ENCODE data around the gene HCFC2.
"Not testable (repeated sequence)": the region's sequence is repeated elsewhere in the genome, so short reads cannot be mapped to it uniquely, and the experiment has no call there.

The HCFC2 gene

DNA sequence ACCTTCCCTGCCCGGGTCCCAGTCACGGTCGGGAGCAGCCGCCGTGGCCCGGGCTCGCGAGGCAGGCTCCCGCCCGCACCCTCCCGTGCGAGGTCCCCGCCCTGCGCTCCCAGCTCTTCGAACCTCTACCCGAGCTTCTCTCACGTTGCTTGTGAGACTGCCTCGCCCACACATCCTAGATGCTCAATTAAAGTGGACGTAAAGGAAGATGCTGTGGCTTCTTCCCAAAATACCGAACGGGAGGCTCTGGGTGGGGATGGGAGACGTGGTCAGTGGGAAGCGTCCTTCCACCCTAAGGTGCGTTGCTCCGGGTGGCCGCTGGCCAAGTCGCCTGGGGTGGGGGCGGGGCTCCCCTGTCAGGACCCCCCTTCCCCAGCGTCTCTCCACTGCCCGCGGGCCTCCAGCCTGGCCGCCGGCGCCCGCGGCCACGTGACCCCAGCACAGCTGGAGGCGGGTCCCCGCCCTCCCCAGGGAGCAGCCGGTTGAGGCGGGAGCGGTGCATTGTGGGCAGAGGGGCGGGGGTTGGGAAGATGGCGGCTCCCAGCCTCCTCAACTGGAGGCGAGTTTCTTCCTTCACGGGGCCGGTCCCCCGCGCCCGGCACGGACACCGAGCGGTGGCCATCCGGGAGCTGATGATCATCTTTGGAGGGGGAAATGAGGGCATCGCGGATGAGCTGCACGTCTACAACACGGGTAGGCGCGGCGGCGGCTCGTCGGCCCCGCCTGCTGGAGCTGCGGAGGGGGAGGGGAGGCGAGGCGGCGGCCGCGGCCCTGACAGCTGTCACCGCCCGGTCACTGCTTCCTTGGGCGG lies at the start of gene HCFC2:
TSS of gene HCFC2 (plus strand) at position 501 of the 811 bp plus-strand sequence. CDS start at position 531, 30 bp downstream.
- peak; percentile 79 to 81 for DNase-seq (ENCODE audit: low read depth in 2 of 2)

DNA sequence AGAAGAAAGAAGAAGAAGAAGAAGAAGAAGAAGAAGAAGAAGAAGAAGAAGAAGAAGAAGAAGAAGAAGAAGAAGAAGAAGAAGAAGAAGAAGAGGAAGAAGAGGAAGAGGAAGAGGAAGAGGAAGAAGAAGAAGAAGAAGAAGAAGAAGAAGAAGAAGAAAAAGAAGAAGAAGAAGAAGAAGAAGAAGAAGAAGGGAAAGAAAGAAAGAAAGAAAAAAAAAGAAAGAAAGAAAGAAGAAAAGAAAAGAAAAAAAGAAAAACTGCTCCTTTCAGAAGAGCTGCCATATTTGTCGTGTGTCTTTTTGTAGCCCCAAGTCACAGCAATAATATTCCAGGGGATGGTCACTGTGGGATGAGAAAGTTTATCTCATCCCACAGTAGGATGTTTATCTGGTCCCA lies 42.5 kb upstream of the HCFC2 start:
- DNase-seq (ENCODE audit: low read depth in 2 of 2), result not testable (repeated sequence)

DNA sequence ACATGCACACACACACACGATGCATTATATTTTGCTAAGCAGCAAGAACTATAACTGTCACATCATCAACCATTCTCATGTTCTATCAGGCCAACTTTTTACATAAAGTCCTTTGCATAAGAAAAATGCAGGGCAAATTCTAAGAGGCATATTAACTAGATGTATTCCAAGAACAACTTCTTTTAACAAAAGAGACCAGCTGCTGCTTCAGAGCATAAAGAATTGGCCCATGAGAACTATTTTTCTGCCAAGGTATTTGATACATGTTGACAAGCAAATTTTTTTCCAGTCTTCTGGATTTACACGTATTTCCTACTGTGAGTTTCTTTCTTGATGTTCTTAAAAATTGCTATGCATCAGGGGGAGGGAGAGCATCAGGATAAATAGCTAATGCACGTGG lies 41.5 kb upstream of the HCFC2 start:
- no peak for DNase-seq (ENCODE audit: low read depth in 2 of 2)

DNA sequence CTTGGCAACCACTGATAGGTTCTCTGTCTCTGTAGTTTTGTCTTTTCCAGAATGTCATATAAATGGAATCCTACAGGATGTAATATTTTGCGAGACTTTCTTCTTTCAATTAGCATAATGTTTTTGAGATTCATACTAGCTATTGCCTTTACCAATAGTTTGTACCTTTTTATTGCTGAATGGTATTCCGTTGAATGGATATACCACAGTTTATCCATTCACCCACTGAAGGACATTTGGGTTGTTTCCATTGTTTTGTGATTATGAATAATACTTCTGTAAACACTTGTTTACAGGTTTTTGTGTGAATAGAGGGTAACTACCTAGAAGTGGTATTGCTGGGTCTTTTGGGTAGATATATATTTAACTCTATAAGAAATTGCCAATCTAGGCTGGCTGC lies 40.6 kb upstream of the HCFC2 start:
- no peak for DNase-seq (ENCODE audit: low read depth in 2 of 2)

DNA sequence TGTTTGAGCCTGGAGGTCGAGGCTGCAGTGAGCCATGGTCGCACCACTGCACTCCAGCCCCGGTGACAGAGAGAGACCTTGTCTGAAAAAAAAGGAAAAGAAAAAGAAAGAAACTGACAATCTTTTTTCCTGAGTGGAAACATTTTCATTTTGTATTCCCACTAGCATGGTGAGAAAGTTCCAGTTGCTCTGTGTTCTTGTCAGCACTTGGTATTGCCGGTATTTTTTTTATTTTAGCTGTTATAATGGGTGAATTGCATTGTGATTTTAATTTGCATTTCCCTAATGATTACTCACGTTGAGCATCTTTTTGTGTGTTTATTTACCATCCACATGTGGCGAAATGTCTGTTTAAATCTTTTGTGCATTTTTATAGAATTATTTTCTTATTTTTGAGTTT lies 40.0 kb upstream of the HCFC2 start:
- no peak for DNase-seq (ENCODE audit: low read depth in 2 of 2)

- no peak for DNase-seq (ENCODE audit: low read depth in 2 of 2)
Measured at GRCh38 chr12:104025771-104026170, 38.6 kb upstream of the HCFC2 start.

- no peak for DNase-seq (ENCODE audit: low read depth in 2 of 2)
Measured at GRCh38 chr12:104026841-104027599, 37.3 kb upstream of the HCFC2 start.

DNA sequence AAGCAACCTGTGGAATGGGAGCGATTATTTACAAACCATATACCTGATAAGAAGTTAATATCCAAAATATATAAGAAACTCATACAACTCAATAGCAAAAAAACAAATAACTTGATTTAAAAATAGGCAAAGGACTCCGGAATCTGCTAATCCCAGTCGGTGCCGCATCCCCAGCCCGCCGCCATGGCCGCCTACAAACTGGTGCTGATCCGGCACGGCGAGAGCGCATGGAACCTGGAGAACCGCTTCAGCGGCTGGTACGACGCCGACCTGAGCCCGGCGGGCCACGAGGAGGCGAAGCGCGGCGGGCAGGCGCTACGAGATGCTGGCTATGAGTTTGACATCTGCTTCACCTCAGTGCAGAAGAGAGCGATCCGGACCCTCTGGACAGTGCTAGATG lies 33.7 kb upstream of the HCFC2 start:
- not testable (repeated sequence) for DNase-seq (ENCODE audit: low read depth in 2 of 2)

- not testable (repeated sequence) for DNase-seq (ENCODE audit: low read depth in 2 of 2)
Measured at GRCh38 chr12:104036143-104036542, 28.2 kb upstream of the HCFC2 start.

DNA sequence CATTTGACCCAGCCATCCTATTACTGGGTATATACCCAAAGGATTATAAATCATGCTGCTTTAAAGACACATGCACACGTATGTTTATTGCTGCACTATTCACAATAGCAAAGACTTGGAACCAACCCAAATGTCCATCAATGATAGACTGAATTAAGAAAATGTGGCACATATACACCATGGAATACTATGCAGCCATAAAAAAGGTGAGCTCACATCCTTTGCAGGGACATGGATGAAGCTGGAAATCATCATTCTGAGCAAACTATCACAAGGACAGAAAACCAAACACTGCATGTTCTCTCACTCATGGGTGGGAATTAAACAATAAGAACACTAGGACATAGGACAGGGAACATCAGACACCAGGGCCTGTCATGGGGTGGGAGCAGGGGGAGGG lies 24.6 kb upstream of the HCFC2 start:
- not testable (repeated sequence) for DNase-seq (ENCODE audit: low read depth in 2 of 2)

DNA sequence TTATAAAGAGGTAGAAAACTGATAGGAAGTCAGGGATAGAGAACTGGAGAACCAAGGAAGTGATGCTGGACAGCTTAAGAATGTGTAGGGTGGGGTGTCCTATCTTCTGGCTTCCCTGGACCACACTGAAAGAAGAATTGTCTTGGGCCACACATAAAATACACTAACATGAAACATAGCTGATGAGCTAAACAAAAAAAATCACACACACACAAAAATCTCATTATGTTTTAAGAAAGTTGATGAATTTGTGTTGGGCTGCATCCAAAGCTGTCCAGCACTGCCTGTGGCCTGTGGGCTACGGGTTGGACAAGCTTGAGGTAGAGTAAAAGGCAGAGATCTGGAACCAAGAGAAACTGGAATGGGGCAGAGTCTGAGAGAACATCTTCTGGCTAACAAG lies 21.8 kb upstream of the HCFC2 start:
- no peak for DNase-seq (ENCODE audit: low read depth in 2 of 2)

DNA sequence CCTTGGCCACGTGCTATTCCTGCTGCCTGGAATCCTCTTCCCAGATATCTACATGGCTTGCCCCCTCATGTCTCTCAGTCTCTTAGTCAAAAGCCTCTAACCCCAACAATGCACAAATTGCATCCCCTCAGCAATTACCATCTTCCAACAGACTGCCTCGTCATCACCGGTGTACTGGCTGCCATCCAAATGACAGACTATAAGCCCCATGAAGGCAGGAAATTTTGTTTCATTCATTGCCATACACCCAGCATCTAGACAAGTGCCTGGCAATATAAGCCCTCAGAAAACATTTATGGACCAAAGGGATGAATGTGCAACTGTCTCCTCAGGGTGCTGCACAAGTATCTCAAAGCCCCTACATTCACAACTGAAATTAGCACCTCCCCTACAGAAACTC lies 20.2 kb upstream of the HCFC2 start:
- no peak for DNase-seq (ENCODE audit: low read depth in 2 of 2)

DNA sequence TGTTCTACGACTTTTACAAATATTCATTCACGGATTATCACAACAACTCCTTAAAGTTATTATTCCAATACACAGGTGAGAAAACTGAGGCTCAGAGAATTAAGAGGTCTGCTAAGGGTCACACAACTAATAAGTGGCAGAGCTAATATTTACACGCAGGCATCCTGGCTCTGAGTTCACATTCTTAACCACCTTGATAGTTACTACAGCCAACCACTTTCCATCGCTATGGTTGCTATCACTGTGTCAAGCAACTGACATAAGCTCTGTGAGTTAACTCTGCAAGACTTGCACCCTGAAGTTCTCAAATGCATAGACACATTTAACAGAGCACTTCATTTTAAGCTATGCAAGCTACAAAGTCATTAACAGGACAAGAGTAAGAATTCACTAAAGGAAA lies 18.0 kb upstream of the HCFC2 start:
- DNase-seq (ENCODE audit: low read depth in 2 of 2), result no peak

DNA sequence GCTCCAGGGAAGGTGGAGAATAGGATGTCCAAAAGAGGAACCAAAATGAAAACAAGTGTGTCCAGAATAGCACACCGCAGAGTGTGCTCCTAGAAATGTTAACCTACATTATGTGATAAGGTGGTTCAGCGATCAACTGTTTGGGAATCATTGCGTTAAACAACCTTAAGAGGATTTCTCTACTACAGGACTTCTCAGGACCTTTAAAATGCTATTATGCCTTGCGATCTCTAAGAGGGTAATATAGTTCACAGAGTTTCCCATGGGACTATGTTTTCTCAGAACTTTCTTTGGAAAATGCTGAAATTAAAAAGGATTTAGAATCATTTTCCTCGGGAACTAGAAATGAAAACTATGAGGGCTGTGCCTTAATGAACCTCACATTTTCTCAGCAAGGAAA lies 16.2 kb upstream of the HCFC2 start:
- no peak for DNase-seq (ENCODE audit: low read depth in 2 of 2)

DNA sequence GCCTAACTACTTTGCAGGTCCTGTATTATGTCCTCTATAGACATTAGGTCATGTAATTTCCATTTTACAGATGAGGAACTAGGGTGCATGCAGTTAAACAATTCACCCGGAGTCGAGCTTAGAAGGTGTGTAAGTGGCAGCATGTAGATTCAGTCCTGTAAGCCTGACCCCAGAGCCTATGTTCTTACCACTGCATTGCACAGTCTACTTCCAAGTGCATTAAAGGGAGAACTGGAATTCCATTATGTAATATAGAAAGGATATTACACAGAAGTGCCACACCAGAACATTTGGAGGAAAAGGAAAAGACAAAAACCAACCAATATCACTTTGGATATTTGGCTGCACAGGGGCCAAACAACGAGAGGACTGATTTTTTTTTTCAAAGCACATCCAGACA lies 15.5 kb upstream of the HCFC2 start:
- no peak for DNase-seq (ENCODE audit: low read depth in 2 of 2)

- DNase-seq (ENCODE audit: low read depth in 2 of 2), result no peak
Measured at GRCh38 chr12:104049278-104049902, 14.9 kb upstream of the HCFC2 start.

DNA sequence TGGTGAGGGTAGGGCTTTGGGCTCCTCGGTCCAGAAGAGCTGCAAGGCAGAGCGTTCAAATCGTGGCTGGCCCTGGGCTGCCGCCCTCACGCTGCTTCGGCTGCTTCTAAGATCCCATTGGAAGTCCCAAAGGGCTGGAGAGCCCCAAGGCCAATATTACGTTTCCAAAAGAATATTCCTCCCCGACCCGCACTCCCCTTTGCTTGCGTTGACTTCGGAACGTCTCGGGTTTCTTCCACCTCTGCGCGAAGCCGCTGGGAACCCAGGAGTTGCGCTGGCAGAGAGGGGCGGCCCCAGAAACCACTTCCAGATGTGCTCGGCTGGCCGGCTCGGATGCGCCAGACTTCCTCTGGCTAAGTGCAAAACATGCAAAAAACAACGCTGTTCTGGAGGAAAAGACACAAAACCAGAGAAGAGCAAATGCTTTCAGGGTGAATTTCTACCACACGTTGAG lies 14.4 kb upstream of the HCFC2 start, which contains the start of gene GLT8D2:
TSS of gene GLT8D2 (minus strand) at position 285 of the 454 bp plus-strand sequence. CDS start 30,539 bp downstream, outside the sequence.
- DNase-seq (ENCODE audit: low read depth in 2 of 2), result no peak

DNA sequence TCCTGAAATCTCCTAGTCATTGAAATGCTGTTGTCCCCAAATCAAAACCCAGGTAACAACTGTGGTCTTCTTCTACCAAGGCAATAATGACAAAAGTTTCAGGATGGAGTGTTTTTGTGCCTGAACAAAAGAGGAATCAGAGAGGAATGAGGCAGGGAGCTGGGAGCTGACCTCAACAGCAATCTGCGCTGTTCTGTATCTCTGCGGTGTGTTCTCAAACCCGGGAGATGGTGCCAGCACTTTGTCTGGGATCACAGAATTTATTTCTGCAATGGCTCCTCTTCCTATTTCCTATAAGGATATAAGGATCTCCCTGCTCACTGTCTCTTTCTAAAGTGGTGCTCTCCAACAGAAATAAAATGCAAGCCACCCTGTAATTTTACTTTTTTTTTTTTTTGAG lies 13.9 kb upstream of the HCFC2 start:
- DNase-seq (ENCODE audit: low read depth in 2 of 2), result no peak

DNA sequence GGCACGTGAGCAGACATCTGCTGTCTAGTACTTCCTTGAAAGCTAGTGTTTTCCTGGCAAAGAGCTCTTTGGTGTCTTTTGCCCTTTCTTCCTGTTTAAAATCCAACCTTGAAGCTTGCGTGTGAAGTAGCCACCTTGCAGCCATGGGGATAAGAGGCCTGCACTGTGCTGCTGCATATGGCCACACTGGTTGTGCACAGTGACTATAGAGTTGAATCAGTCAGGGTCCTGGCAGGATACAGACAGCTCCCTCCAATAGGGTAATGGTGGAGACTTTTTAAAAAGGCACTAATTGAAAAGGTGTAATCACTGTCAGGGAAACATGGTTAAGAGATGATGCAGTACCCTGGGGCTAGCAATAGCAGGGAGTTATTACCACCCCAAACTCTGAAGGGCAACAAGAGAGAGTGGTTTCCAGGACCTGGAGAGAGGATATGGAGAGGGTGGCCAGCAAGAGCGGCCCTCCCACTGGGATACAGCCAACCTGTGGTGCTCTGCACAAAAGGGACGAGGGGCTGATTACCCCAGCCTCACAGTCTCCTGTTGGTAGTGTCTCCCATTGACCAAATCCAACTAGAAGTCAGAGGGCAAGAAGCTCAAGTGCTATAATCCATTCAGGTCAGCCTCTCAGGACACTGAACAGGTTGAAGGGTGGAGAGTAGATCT lies 9.5 kb upstream of the HCFC2 start:
- DNase-seq (ENCODE audit: low read depth in 2 of 2), result no peak

DNA sequence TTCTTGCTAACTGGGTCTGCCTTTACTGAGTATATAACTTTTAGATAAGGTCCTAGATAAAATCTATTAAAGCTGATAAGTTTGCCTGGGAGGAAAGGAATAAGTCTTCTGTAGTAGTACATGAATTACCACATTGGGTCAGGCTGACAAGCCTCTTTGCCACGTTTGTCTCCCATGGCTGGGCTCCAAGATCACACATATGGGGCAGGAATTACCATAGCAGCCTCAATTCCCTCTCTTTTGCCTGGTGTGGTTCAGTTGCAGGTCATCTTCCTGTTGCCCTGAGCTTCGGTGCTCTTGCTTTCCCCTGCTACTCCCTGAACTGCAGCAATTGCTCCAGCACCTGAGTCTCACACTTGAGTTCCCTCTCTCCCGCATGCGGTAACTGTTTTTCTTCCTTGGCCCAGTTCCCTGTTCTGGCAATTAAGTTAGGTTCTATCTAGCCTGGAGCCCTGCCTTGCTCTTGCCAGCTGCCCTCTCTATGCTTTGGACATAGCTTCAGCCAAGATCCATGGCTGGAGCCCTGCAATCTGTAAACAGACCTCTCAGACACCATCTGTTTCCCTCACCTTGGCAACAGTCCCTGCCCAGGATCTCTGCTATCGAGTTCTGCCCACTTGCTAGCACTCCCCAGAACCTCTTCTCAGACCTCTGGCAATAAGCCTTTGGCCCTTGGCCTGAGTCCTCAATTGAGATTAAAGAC lies 8.5 kb upstream of the HCFC2 start:
- DNase-seq (ENCODE audit: low read depth in 2 of 2), result no peak

GRCh38 chr12:104056419-104056972 lies 7.8 kb upstream of the HCFC2 start:
- DNase-seq (ENCODE audit: low read depth in 2 of 2), result no peak
